ENCODE data around the gene CEP89. TPM values are rescaled to one million over a fixed set of nuclear protein-coding genes. Genes with fewer than 3 reads are reported as not detected.
"Not testable (repeated sequence)": the region's sequence is repeated elsewhere in the genome, so short reads cannot be mapped to it uniquely, and the experiment has no call there.

CEP89 gene
- polyA plus RNA-seq, 5 donors = 30.9 to 35.0 (median 32.4) TPM

- DNase-seq = no peak
Observed at GRCh38 chr19:32870981-32871451, 100.7 kb downstream of the CEP89 start.

GRCh38 chr19:32869966-32870573 lies 101.7 kb downstream of the CEP89 start:
- no peak for DNase-seq

- DNase-seq = no peak
Observed at GRCh38 chr19:32869369-32869965, 102.3 kb downstream of the CEP89 start, which contains the start of gene SLC7A9. SLC7A9 (minus strand) TSS chr19:32869767; CDS start chr19:32868534, 1,233 bp downstream.

- no peak for DNase-seq
Observed at GRCh38 chr19:32868206-32868950, 103.4 kb downstream of the CEP89 start.

GRCh38 chr19:32867436-32867835 lies 104.3 kb downstream of the CEP89 start:
- DNase-seq = not testable (repeated sequence)

GRCh38 chr19:32866564-32867265 lies 105.0 kb downstream of the CEP89 start:
- DNase-seq = no peak

- no peak for DNase-seq
Observed at GRCh38 chr19:32866061-32866460, 105.7 kb downstream of the CEP89 start.

- no peak for DNase-seq
Observed at GRCh38 chr19:32865326-32865725, 106.4 kb downstream of the CEP89 start.

- DNase-seq = no peak
Observed at GRCh38 chr19:32864318-32865007, 107.3 kb downstream of the CEP89 start.

GRCh38 chr19:32863841-32864240 lies 107.9 kb downstream of the CEP89 start:
- DNase-seq = no peak

- no peak for DNase-seq
Observed at GRCh38 chr19:32863301-32863700, 108.5 kb downstream of the CEP89 start.

GRCh38 chr19:32862741-32863140 lies 109.0 kb downstream of the CEP89 start:
- DNase-seq = no peak

- no peak for DNase-seq
Observed at GRCh38 chr19:32862173-32862572, 109.6 kb downstream of the CEP89 start.

GRCh38 chr19:32861596-32861995 lies 110.2 kb downstream of the CEP89 start:
- DNase-seq = no peak

- no peak for DNase-seq
Observed at GRCh38 chr19:32859591-32859990, 112.2 kb downstream of the CEP89 start.

GRCh38 chr19:32858559-32858958 lies 113.2 kb downstream of the CEP89 start:
- DNase-seq = no peak

- DNase-seq = no peak
Observed at GRCh38 chr19:32858155-32858554, 113.6 kb downstream of the CEP89 start.

GRCh38 chr19:32857584-32857983 lies 114.2 kb downstream of the CEP89 start:
- DNase-seq = no peak

GRCh38 chr19:32856818-32857217 lies 114.9 kb downstream of the CEP89 start:
- DNase-seq = not testable (repeated sequence)

- no peak for DNase-seq
Observed at GRCh38 chr19:32852216-32852615, 119.5 kb downstream of the CEP89 start.

- DNase-seq = not testable (repeated sequence)
Observed at GRCh38 chr19:32848035-32848434, 123.7 kb downstream of the CEP89 start.
